Measurements from ENCODE around the gene ARRDC3. TPM values are rescaled to one million over a fixed set of nuclear protein-coding genes. Genes with fewer than 3 reads are reported as not detected.

Gene ARRDC3
- total and polyA plus RNA-seq, 10 of the 15 experiments (the other 5 are each of a cell fraction or from before 2014, with no cell fraction given): 2.3 to 14.0 (median 8.6) TPM

DNA sequence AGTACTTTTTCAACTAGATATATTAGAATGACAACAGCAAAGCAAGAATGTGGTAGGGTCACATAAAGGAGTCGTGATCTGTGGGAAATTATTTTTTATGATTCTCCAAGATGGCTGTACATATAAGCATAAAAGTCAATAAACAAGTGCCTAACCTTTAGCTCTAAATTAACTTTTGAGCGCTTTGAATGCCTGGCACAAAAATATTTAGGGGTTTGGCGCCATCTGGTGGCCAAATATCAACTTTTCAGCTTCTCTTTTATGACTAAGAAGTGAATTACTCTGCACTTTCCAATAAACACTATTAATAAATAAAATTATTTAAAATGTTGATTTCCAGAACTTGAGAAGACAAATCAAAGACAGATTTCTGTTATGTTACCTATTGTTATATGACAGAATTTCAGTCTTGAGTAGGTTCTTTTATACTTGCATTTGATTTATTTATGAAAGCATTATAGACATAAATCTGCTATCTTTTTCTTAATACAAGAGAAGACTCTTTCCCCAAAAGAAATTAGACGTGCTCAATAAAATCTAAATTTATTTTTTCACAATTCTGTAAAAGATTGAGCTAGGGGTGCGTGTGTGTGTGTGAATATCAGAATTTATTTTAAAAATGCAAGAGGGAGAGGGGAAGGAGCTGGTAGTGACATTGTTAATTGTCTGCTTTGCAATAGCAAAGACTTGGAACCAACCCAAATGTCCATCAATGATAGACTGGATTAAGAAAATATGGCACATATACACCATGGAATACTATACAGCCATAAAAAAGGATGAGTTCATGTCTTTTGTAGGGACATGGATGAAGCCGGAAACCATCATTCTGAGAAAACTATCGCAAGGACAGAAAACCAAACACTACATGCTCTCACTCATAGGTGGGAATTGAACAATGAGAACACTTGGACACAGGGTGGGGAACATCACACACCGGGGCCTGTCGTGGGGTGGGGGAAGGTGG lies 36.7 kb upstream of the ARRDC3 start:
- SMC1A ChIA-PET (ENCODE audit: uncharacterized antibody, unreplicated experiment): interaction anchor here (0.8 to 7.1 kb wide), 42 partner anchors 9 to 636 kb away, joined by 3 to 107 read pairs (median 4); partner anchors contain the start of gene ARRDC3
- FAIRE-seq: no peak
- POLR2A ChIA-PET: interaction anchor here (0.7 to 2.8 kb wide), 3 partner anchors 35 to 196 kb away, joined by 4 to 11 read pairs (median 7); partner anchors contain the start of gene ARRDC3
- Histone ChIP-seq H3K36me3 (ENCODE audit: control insufficient read depth in 2 of 2, insufficient read depth in 2 of 2, low read length in 1 of 2) (no peaks in the 10 kb centered on the region), H2AFZ (ENCODE audit: control insufficient read depth, low read depth, low read length) (no peak overlapping the region), H4K20me1 (ENCODE audit: control insufficient read depth, insufficient read depth) (no peaks in the 10 kb centered on the region), H3K4me2 (ENCODE audit: control insufficient read depth, insufficient read depth) (no peak overlapping the region), H3K4me1 (ENCODE audit: control insufficient read depth, insufficient read depth, low read length) (no peaks in the 10 kb centered on the region), H3K9me3 (replicated peaks; ENCODE audit: control insufficient read depth, insufficient read depth, low read length) (no peaks in the 10 kb centered on the region), H3K4me3 (no peak overlapping the region), H3K9ac (ENCODE audit: control insufficient read depth, insufficient read depth, low read length) (no peak overlapping the region), H3K27me3 (replicated peaks in 1 of 2; ENCODE audit: control insufficient read depth in 2 of 2, insufficient read depth in 2 of 2, low read length in 1 of 2) (no peaks in the 10 kb centered on the region), H3K79me2 (ENCODE audit: control insufficient read depth, insufficient read depth, low read length) (no peaks in the 10 kb centered on the region), H3K27ac (ENCODE audit: control insufficient read depth, insufficient read depth) (no peak overlapping the region)
- no TSS peak for BruUV-seq (replicated peaks)
- RAD21 ChIA-PET (ENCODE audit: unreplicated experiment): interaction anchor here (0.7 to 5.8 kb wide), 37 partner anchors 9 to 627 kb away, joined by 3 to 109 read pairs (median 4); partner anchors contain the start of gene ARRDC3
- ATAC-seq: peak; percentile 71
- in situ Hi-C loops (cut with MboI): loop anchor here (5.0 kb wide), 1 partner anchor 553 kb away; no protein-coding TSS in a partner anchor
- intact Hi-C loops (cut with micrococcal nuclease; ENCODE audit: unreplicated experiment): loop anchor here (1.0 to 5.0 kb wide), 4 partner anchors 318 to 618 kb away; no protein-coding TSS in a partner anchor
- CTCF ChIA-PET: interaction anchor here (0.7 to 11.1 kb wide), 72 partner anchors 9 to 627 kb away, joined by 3 to 199 read pairs (median 5); partner anchors contain the start of gene ARRDC3
- WGBS (ENCODE audit: insufficient coverage, insufficient replicate concordance, low lambda C conversion rate, missing lambda C conversion rate): 50% methylated on average over 9 of the region's 9 CpGs
- no peak for DNase-seq (ENCODE audit: low read depth, low spot score)
- TF ChIP-seq SMC3 (IDR thresholded peaks at IDR 0.05; ENCODE audit: borderline replicate concordance, low read length): peak; percentile 65; the same call in 1 of the 2 replicates
- TF ChIP-seq ATF7 (IDR thresholded peaks at IDR 0.05; ENCODE audit: low read depth): no peak
- TF ChIP-seq, protein P1, sequence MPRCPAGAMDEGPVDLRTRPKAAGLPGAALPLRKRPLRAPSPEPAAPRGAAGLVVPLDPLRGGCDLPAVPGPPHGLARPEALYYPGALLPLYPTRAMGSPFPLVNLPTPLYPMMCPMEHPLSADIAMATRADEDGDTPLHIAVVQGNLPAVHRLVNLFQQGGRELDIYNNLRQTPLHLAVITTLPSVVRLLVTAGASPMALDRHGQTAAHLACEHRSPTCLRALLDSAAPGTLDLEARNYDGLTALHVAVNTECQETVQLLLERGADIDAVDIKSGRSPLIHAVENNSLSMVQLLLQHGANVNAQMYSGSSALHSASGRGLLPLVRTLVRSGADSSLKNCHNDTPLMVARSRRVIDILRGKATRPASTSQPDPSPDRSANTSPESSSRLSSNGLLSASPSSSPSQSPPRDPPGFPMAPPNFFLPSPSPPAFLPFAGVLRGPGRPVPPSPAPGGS (IDR thresholded peaks at IDR 0.05; ENCODE audit: borderline replicate concordance, insufficient read depth, low read depth, low read length, poor library complexity, severe bottlenecking): no peak
- TF ChIP-seq SIX5 (IDR thresholded peaks at IDR 0.05; ENCODE audit: low read depth, low read length, severe bottlenecking): peak; percentile 8
- TF ChIP-seq, protein P2, sequence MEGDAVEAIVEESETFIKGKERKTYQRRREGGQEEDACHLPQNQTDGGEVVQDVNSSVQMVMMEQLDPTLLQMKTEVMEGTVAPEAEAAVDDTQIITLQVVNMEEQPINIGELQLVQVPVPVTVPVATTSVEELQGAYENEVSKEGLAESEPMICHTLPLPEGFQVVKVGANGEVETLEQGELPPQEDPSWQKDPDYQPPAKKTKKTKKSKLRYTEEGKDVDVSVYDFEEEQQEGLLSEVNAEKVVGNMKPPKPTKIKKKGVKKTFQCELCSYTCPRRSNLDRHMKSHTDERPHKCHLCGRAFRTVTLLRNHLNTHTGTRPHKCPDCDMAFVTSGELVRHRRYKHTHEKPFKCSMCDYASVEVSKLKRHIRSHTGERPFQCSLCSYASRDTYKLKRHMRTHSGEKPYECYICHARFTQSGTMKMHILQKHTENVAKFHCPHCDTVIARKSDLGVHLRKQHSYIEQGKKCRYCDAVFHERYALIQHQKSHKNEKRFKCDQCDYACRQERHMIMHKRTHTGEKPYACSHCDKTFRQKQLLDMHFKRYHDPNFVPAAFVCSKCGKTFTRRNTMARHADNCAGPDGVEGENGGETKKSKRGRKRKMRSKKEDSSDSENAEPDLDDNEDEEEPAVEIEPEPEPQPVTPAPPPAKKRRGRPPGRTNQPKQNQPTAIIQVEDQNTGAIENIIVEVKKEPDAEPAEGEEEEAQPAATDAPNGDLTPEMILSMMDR (IDR thresholded peaks at IDR 0.05 in 2 of 3, conservative IDR thresholded peaks at IDR 0.05 in 1 of 3; ENCODE audit: control insufficient read depth in 2 of 3, extremely low read depth in 1 of 3, insufficient read depth in 1 of 3, low read depth in 3 of 3, low read length in 3 of 3): peak; percentile 29 to 60 (median 51); a peak in 5 of 6 replicates
- no peak for TF ChIP-seq E4F1 (IDR thresholded peaks at IDR 0.05; ENCODE audit: borderline replicate concordance, partially characterized antibody)
- TF ChIP-seq CHD4 (IDR thresholded peaks at IDR 0.05): no peak
- TF ChIP-seq ETV6 (conservative IDR thresholded peaks at IDR 0.05 in 1 of 2, IDR thresholded peaks at IDR 0.05 in 1 of 2; ENCODE audit: borderline replicate concordance in 1 of 2, low read depth in 1 of 2): no peak
- TF ChIP-seq ATF3 (IDR thresholded peaks at IDR 0.05; ENCODE audit: borderline replicate concordance, extremely low read depth, low read depth, low read length): no peak
